ENCODE measurements around the gene SLC16A2. TPM values are rescaled to one million over a fixed set of nuclear protein-coding genes. Genes with fewer than 3 reads are reported as not detected.
A peak's percentile ranks its signal among the peaks of the same experiment; 100 is the strongest.

SLC16A2 gene
- total RNA-seq, 1 experiment from 2014 or later, result 8.5 TPM

DNA sequence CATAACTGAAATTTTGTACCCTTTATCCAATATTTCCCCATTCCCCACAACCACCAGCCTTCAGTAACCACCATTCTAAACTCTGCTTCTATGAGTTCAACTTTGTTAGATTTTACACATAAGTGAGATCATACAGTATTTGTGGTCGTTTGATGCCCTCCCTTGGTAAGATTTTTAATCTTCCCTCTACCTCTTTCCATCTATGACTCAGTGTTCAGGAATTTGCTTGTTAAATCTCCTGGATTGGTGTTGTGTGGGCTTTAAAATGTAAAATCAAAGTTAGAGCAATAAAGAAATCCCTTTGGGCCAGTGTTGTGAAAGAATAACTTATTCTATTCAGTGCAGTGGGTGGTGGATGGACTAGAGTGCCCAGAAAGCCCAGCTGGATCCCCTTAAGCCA, 37.4 kb downstream of the SLC16A2 start:
- H3K79me2 ChIP-seq (ENCODE audit: low read length), result no peaks in the 10 kb centered on the region
- no peaks in the 10 kb centered on the region for H3F3A ChIP-seq (ENCODE audit: low read length, unreplicated experiment)
- peaks cover 10% of the 10 kb centered on the region; the same call in 1 of the 2 replicates for H3K4me1 ChIP-seq (ENCODE audit: insufficient read depth, low read length)
- H3K27me3 ChIP-seq (ENCODE audit: low read length), result no peaks in the 10 kb centered on the region
- no peaks in the 10 kb centered on the region for H4K20me1 ChIP-seq (ENCODE audit: low read length)
- ChIA-PET CTCF (no interaction called here), POLR2A (ENCODE audit: unreplicated experiment) (no interaction called here)
- no peaks in the 10 kb centered on the region for H3K36me3 ChIP-seq (ENCODE audit: low read depth, low read length)
- intact Hi-C loops (cut with micrococcal nuclease), result loop anchor here (1.0 to 5.0 kb wide), 4 partner anchors 38 to 601 kb away; partner anchors contain the start of gene SLC16A2
- H3K9ac ChIP-seq (ENCODE audit: low read length), result no peak overlapping the region
- H2AFZ ChIP-seq (ENCODE audit: low read length), result no peak overlapping the region
- peak overlapping the region; percentile 62; the same call in 1 of the 2 replicates for H3K4me2 ChIP-seq (ENCODE audit: low read length)
- peak; percentile 93 for DNase-seq
- no peaks in the 10 kb centered on the region for H3K9me2 ChIP-seq (replicated peaks; ENCODE audit: low read length)
- no peak overlapping the region for H3K27ac ChIP-seq (ENCODE audit: low read length)
- ATAC-seq, result peak; percentile 94
- H3K9me3 ChIP-seq (ENCODE audit: low read length), result no peaks in the 10 kb centered on the region
- no TSS peak for BruUV-seq (replicated peaks)
- no peak for TF ChIP-seq EZH2phosphoT487 (IDR thresholded peaks at IDR 0.05; ENCODE audit: borderline replicate concordance, low read length)
- TF ChIP-seq, protein P1, sequence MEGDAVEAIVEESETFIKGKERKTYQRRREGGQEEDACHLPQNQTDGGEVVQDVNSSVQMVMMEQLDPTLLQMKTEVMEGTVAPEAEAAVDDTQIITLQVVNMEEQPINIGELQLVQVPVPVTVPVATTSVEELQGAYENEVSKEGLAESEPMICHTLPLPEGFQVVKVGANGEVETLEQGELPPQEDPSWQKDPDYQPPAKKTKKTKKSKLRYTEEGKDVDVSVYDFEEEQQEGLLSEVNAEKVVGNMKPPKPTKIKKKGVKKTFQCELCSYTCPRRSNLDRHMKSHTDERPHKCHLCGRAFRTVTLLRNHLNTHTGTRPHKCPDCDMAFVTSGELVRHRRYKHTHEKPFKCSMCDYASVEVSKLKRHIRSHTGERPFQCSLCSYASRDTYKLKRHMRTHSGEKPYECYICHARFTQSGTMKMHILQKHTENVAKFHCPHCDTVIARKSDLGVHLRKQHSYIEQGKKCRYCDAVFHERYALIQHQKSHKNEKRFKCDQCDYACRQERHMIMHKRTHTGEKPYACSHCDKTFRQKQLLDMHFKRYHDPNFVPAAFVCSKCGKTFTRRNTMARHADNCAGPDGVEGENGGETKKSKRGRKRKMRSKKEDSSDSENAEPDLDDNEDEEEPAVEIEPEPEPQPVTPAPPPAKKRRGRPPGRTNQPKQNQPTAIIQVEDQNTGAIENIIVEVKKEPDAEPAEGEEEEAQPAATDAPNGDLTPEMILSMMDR (conservative IDR thresholded peaks at IDR 0.05; ENCODE audit: low read depth, low read length), result peak; percentile 61
- H3K4me3 ChIP-seq (ENCODE audit: low read length), result no peak overlapping the region

DNA sequence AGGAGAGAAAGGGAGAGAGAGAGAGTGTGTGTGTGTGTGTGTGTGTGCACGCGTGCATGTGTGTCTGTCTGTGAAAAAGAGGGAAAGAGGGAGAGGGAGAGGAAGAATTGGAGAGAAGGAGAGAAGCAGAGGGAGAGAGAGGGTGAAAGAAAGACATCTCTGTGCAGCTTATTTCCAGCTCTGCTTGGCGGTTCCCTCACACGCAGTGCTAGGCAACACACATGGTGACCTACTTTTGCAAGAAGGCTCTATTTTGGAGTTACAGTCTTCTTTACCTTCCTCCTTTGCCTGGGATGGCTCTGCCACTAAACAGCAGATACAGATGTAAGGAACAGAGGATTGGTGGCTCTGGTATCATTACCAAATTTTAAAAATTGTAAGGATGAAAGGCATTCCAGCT, 40.1 kb downstream of the SLC16A2 start:
- no peak for TF ChIP-seq EZH2 (IDR thresholded peaks at IDR 0.05; ENCODE audit: low read length, unreplicated experiment)
- TF ChIP-seq EZH2phosphoT487 (IDR thresholded peaks at IDR 0.05; ENCODE audit: borderline replicate concordance, low read length), result no peak
- TF ChIP-seq, protein P1 (conservative IDR thresholded peaks at IDR 0.05; ENCODE audit: low read depth, low read length), result no peak
- H3K79me2 ChIP-seq (ENCODE audit: low read length), result no peaks in the 10 kb centered on the region
- no peaks in the 10 kb centered on the region for H3F3A ChIP-seq (ENCODE audit: low read length, unreplicated experiment)
- no peak overlapping the region for H2AFZ ChIP-seq (ENCODE audit: low read length)
- no TSS peak for BruUV-seq (replicated peaks)
- no peaks in the 10 kb centered on the region for H3K27me3 ChIP-seq (ENCODE audit: low read length)
- peaks cover 10% of the 10 kb centered on the region; the same call in 1 of the 2 replicates for H3K4me1 ChIP-seq (ENCODE audit: insufficient read depth, low read length)
- H3K9me2 ChIP-seq (replicated peaks; ENCODE audit: low read length), result no peaks in the 10 kb centered on the region
- H3K27ac ChIP-seq (ENCODE audit: low read length), result no peak overlapping the region
- ChIA-PET CTCF (no interaction called here), POLR2A (ENCODE audit: unreplicated experiment) (no interaction called here)
- no peaks in the 10 kb centered on the region for H3K9me3 ChIP-seq (ENCODE audit: low read length)
- H4K20me1 ChIP-seq (ENCODE audit: low read length), result no peaks in the 10 kb centered on the region
- H3K4me3 ChIP-seq (ENCODE audit: low read length), result no peak overlapping the region
- no peak overlapping the region for H3K4me2 ChIP-seq (ENCODE audit: low read length)
- DNase-seq (no peak), ATAC-seq (no peak)
- no peaks in the 10 kb centered on the region for H3K36me3 ChIP-seq (ENCODE audit: low read depth, low read length)
- no peak overlapping the region for H3K9ac ChIP-seq (ENCODE audit: low read length)
- intact Hi-C loops (cut with micrococcal nuclease), result no loop called here

DNA sequence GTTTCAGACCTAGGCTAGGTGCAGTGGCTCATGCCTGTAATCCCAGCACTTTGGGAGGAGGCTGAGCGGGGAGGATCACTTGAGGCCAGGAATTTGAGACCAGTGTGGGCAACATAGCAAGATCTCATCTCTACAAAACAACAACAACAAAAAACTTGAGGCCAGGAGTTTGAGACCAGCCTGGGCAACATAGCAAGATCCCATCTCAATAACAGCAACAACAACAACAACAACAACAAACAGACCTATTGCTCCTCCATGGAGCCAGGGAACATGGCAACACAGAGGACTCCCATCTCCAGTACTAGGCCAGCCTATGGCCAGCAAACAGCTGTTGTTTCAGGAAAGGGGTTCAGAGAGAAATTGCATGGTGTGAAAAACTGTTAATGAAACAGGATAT, 43.4 kb downstream of the SLC16A2 start:
- ATAC-seq (no peak), DNase-seq (no peak)
- no peak overlapping the region for H2AFZ ChIP-seq (ENCODE audit: low read length)
- intact Hi-C loops (cut with micrococcal nuclease), result no loop called here
- TF ChIP-seq EZH2phosphoT487 (IDR thresholded peaks at IDR 0.05; ENCODE audit: borderline replicate concordance, low read length) (no peak), EZH2 (IDR thresholded peaks at IDR 0.05; ENCODE audit: low read length, unreplicated experiment) (no peak)
- TF ChIP-seq, protein P1 (conservative IDR thresholded peaks at IDR 0.05; ENCODE audit: low read depth, low read length), result no peak
- CTCF ChIA-PET, result no interaction called here
- H3K9ac ChIP-seq (ENCODE audit: low read length), result no peak overlapping the region
- no peak overlapping the region for H3K4me3 ChIP-seq (ENCODE audit: low read length)
- H3K9me3 ChIP-seq (ENCODE audit: low read length), result no peaks in the 10 kb centered on the region
- no peak overlapping the region for H3K27ac ChIP-seq (ENCODE audit: low read length)
- no peaks in the 10 kb centered on the region for H3K36me3 ChIP-seq (ENCODE audit: low read depth, low read length)
- POLR2A ChIA-PET (ENCODE audit: unreplicated experiment), result no interaction called here
- H3K9me2 ChIP-seq (replicated peaks; ENCODE audit: low read length), result no peaks in the 10 kb centered on the region
- H3K4me1 ChIP-seq (ENCODE audit: insufficient read depth, low read length), result peaks cover under 1% of the 10 kb centered on the region; the same call in 1 of the 2 replicates
- H3K27me3 ChIP-seq (ENCODE audit: low read length), result no peaks in the 10 kb centered on the region
- BruUV-seq (replicated peaks), result no TSS peak
- no peak overlapping the region for H3K4me2 ChIP-seq (ENCODE audit: low read length)
- H3K79me2 ChIP-seq (ENCODE audit: low read length), result no peaks in the 10 kb centered on the region
- H4K20me1 ChIP-seq (ENCODE audit: low read length), result no peaks in the 10 kb centered on the region
- no peaks in the 10 kb centered on the region for H3F3A ChIP-seq (ENCODE audit: low read length, unreplicated experiment)

Measured in PC-3 (cell line).